ENCODE results near the gene FKBP10.

FKBP10 gene

GRCh38 chr17:41869426-41869825, 56.6 kb downstream of the FKBP10 start:
- H3F3A ChIP-seq (ENCODE audit: low read depth), result peaks cover 3% of the 10 kb centered on the region
- peaks cover 6% of the 10 kb centered on the region for H3K79me2 ChIP-seq (ENCODE audit: insufficient read depth, low read length)
- peaks cover 2% of the 10 kb centered on the region for H4K20me1 ChIP-seq (ENCODE audit: insufficient read depth, low read length, poor library complexity, severe bottlenecking)
- H3K9me2 ChIP-seq (replicated peaks; ENCODE audit: low read depth, low read length), result no peaks in the 10 kb centered on the region
- H3K4me2 ChIP-seq (ENCODE audit: low read depth, low read length, poor library complexity, severe bottlenecking), result no peak overlapping the region
- no peak for TF ChIP-seq EZH2phosphoT487 (IDR thresholded peaks at IDR 0.05; ENCODE audit: borderline replicate concordance)
- TF ChIP-seq CTCF (conservative IDR thresholded peaks at IDR 0.05; ENCODE audit: low read length), result no peak
- H3K4me3 ChIP-seq (ENCODE audit: low read length, poor library complexity, severe bottlenecking), result no peak overlapping the region
- peaks cover 4% of the 10 kb centered on the region for H3K4me1 ChIP-seq (ENCODE audit: insufficient read depth, low read length, poor library complexity, severe bottlenecking)
- H2AFZ ChIP-seq (ENCODE audit: low read length), result no peak overlapping the region
- no peaks in the 10 kb centered on the region for H3K27me3 ChIP-seq (ENCODE audit: insufficient read depth, low read length, poor library complexity, severe bottlenecking)
- no peak overlapping the region for H3K9ac ChIP-seq (ENCODE audit: low read depth, low read length, poor library complexity, severe bottlenecking)
- no peaks in the 10 kb centered on the region for H3K9me3 ChIP-seq (ENCODE audit: insufficient read depth, low read depth, low read length)
- H3K36me3 ChIP-seq (ENCODE audit: insufficient read depth, low read length), result peaks cover 74% of the 10 kb centered on the region; the same call in 1 of the 2 replicates

GRCh38 chr17:41870097-41870496, 57.3 kb downstream of the FKBP10 start:
- Histone ChIP-seq H3K79me2 (ENCODE audit: insufficient read depth, low read length) (no peaks in the 10 kb centered on the region), H3K9me2 (replicated peaks; ENCODE audit: low read depth, low read length) (no peaks in the 10 kb centered on the region), H3K36me3 (ENCODE audit: insufficient read depth, low read length) (peaks cover 80% of the 10 kb centered on the region; the same call in 1 of the 2 replicates), H3F3A (ENCODE audit: low read depth) (peaks cover 3% of the 10 kb centered on the region), H3K4me1 (ENCODE audit: insufficient read depth, low read length, poor library complexity, severe bottlenecking) (peaks cover 3% of the 10 kb centered on the region), H3K9me3 (ENCODE audit: insufficient read depth, low read depth, low read length) (no peaks in the 10 kb centered on the region), H3K27me3 (ENCODE audit: insufficient read depth, low read length, poor library complexity, severe bottlenecking) (no peaks in the 10 kb centered on the region), H3K4me3 (ENCODE audit: low read length, poor library complexity, severe bottlenecking) (no peak overlapping the region), H3K4me2 (ENCODE audit: low read depth, low read length, poor library complexity, severe bottlenecking) (no peak overlapping the region), H4K20me1 (ENCODE audit: insufficient read depth, low read length, poor library complexity, severe bottlenecking) (no peaks in the 10 kb centered on the region), H2AFZ (ENCODE audit: low read length) (no peak overlapping the region), H3K9ac (ENCODE audit: low read depth, low read length, poor library complexity, severe bottlenecking) (no peak overlapping the region)
- TF ChIP-seq CTCF (conservative IDR thresholded peaks at IDR 0.05; ENCODE audit: low read length), result no peak
- TF ChIP-seq EZH2phosphoT487 (IDR thresholded peaks at IDR 0.05; ENCODE audit: borderline replicate concordance), result no peak

- H3K36me3 ChIP-seq (ENCODE audit: insufficient read depth, low read length), result peaks cover 81% of the 10 kb centered on the region; the same call in 1 of the 2 replicates
- H3F3A ChIP-seq (ENCODE audit: low read depth), result peaks cover 3% of the 10 kb centered on the region
- H3K4me2 ChIP-seq (ENCODE audit: low read depth, low read length, poor library complexity, severe bottlenecking), result no peak overlapping the region
- no peak overlapping the region for H2AFZ ChIP-seq (ENCODE audit: low read length)
- no peaks in the 10 kb centered on the region for H3K9me3 ChIP-seq (ENCODE audit: insufficient read depth, low read depth, low read length)
- TF ChIP-seq EZH2phosphoT487 (IDR thresholded peaks at IDR 0.05; ENCODE audit: borderline replicate concordance) (no peak), CTCF (conservative IDR thresholded peaks at IDR 0.05; ENCODE audit: low read length) (no peak)
- H4K20me1 ChIP-seq (ENCODE audit: insufficient read depth, low read length, poor library complexity, severe bottlenecking), result no peaks in the 10 kb centered on the region
- peaks cover under 1% of the 10 kb centered on the region for H3K4me1 ChIP-seq (ENCODE audit: insufficient read depth, low read length, poor library complexity, severe bottlenecking)
- no peaks in the 10 kb centered on the region for H3K79me2 ChIP-seq (ENCODE audit: insufficient read depth, low read length)
- no peak overlapping the region for H3K4me3 ChIP-seq (ENCODE audit: low read length, poor library complexity, severe bottlenecking)
- no peaks in the 10 kb centered on the region for H3K9me2 ChIP-seq (replicated peaks; ENCODE audit: low read depth, low read length)
- no peaks in the 10 kb centered on the region for H3K27me3 ChIP-seq (ENCODE audit: insufficient read depth, low read length, poor library complexity, severe bottlenecking)
- H3K9ac ChIP-seq (ENCODE audit: low read depth, low read length, poor library complexity, severe bottlenecking), result no peak overlapping the region
Measured at GRCh38 chr17:41870627-41871026, 57.8 kb downstream of the FKBP10 start.
